GM04504 (cell line): ENCODE data around the gene MYH14.
"Not testable (repeated sequence)": the region's sequence is repeated elsewhere in the genome, so short reads cannot be mapped to it uniquely, and the experiment has no call there.

Experiments used
- DNase-seq: peaks from one replicate; pipeline ENCODE4 v3.0.0-alpha.2; 2012; ENCODE audit warnings: low read depth

Gene MYH14

GRCh38 chr19:50333235-50333736 is 129.9 kb downstream of the MYH14 start:
- no peak for DNase-seq

- DNase-seq: peak; percentile 6
Measured at GRCh38 chr19:50333737-50334617, 130.6 kb downstream of the MYH14 start.

GRCh38 chr19:50334741-50335421 is 131.5 kb downstream of the MYH14 start:
- DNase-seq: no peak

DNA sequence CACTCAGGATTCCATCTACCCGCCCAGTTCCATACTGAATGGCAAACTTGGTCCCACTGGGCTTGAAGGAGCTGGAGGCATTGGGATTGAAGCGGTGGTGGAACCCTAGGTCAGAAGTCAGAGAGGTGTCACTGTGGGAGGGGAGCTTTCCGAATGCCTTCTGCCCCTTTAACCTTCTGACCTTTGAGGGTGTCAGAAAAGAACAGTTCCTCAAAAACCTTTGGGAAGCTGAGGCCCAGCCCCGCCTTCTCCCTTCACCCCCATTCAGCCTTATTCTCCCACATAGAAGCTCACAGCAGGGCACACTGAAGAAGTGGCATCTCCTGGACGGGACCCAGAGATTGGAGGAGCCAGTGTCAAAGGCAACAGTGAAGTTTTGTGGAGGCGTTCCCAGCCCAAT is 133.6 kb downstream of the MYH14 start:
- DNase-seq: not testable (repeated sequence)

DNA sequence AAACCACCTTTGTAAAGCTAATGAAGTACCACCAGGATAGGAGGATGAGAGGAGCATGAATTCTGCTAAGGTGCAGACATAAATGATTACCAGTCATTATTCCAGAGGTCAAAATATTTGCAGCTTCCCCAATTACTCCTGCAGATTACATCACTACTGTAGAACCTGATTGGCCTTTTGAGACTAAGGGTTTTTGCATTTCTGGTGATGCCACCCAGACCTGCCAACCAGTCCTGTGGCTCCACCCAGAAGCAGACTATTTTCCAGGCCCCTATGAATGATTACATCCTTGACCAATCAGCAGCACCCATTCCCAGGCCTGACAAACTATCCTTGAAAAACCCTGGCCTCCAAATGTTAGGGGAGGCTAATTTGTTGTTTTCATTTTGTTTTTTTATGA is 136.9 kb downstream of the MYH14 start:
- no peak for DNase-seq

DNA sequence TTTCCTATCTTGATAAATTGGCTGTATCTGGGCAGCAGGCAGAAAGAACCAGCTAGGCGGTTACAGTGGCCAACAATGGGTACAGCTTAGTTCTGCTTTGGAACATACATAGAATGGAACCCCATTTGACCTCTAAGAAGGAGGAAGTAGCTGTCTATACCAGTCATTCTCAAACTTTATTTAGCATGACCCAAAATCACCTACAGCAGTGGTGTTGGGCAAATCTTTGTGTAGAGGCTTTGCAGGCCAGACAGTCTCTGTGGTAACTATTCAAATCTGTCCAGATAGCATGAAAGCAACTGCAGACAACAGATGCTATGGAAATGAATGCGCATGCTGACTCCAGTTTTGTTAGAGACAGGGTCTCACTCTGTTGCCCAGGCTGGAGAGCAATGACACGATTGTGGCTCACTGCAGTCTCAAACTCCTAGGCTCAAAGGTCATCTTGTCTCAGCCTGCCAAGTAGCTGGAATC is 137.7 kb downstream of the MYH14 start:
- no peak for DNase-seq

- DNase-seq: no peak
Measured at GRCh38 chr19:50344661-50345318, 141.4 kb downstream of the MYH14 start.

- not testable (repeated sequence) for DNase-seq
Measured at GRCh38 chr19:50347089-50347581, 143.7 kb downstream of the MYH14 start.

- DNase-seq: no peak
Measured at GRCh38 chr19:50349277-50350057, 146.0 kb downstream of the MYH14 start.

- DNase-seq: no peak
Measured at GRCh38 chr19:50352242-50352641, 148.8 kb downstream of the MYH14 start.

- not testable (repeated sequence) for DNase-seq
Measured at GRCh38 chr19:50353487-50353880, 150.1 kb downstream of the MYH14 start.

GRCh38 chr19:50356691-50357177 is 153.3 kb downstream of the MYH14 start:
- DNase-seq: no peak

- peak; percentile 24 for DNase-seq
Measured at GRCh38 chr19:50357178-50358100, 154.0 kb downstream of the MYH14 start.

DNA sequence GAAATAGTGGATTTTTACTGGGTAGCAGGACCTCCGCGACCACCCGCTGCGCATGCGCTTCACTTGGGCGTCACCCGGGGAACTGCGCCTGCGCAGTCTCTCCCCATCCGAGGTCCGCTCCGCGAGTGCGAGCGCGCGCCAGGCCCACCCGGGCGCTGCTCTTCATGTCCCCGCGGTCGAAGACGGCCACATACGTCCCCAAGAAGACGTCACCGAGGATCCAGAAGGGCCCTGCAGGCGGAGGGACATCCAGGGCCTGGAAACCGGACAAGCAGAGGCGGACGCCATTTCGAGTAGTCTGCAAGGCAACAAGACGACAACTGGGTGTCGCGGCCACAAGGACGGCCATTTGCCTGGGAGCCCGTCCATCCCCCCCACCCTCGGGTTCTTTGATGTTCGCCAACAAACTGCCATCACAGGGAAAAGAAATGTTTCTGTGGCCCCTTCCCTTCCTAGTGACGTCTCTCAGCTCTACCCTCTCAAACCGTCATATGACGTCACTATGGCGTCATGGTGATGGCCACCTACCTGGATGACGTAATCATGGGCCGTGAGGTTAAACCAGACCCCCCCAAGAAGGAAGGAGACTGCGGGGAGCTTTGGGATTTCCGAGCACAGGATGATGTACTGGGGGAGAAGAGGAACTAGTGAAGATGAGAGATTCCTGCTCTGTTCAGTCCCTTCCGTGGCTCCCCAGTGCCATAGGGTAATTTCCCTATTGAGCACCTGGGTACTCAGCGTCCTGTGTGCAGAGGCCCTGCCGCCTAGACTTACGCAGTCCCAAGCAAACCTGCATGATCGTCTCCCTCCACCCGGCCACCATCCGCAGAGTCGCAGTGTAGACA is 155.3 kb downstream of the MYH14 start:
- DNase-seq: peak; percentile 14

DNA sequence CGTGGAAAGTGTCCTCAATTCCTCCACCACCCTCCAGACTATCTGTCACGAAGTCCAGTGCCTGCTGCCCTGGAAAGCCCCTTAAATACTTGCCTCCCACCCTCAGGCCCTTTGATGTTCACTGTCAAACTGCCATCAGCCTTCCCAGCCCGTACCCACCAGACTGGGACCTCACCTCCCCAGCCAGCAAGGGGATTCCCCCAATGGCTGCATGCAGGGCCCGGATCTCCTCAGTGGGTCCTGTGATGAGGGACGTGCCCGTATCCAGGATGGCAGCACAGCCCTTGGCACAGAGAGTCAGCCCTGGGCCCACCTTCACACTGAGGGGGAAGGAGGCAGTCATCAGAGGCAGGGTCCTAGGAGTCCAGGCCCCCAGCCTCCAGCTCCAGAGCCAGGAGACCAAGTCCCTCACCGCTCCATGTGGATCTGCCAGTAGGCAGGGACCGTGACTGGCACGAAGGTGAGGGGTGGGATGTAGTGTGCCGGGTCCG is 156.0 kb downstream of the MYH14 start:
- DNase-seq: no peak
